Measurements from ENCODE around the gene ETV3L.

DNA sequence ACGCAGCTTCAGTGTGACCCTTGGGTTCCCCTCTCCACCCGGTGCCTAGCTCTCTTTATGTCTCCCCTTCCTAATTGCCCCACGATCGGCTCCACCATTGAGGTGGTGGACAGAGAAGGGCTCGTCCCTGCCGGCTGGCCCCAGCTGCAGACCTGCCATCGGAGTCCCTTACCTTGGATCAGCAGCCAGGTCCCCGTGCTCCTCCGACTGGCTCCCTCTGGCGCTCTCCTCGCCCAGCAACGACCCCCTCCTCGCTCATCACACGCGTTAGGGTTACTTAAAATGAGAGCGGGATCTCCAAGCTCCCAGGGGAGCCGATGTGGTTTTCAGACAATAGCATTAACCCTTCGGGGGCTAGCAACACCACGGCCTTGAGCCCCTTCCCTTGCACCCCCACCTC, 8.1 kb upstream of the ETV3L start:
- TF ChIP-seq, protein P1, sequence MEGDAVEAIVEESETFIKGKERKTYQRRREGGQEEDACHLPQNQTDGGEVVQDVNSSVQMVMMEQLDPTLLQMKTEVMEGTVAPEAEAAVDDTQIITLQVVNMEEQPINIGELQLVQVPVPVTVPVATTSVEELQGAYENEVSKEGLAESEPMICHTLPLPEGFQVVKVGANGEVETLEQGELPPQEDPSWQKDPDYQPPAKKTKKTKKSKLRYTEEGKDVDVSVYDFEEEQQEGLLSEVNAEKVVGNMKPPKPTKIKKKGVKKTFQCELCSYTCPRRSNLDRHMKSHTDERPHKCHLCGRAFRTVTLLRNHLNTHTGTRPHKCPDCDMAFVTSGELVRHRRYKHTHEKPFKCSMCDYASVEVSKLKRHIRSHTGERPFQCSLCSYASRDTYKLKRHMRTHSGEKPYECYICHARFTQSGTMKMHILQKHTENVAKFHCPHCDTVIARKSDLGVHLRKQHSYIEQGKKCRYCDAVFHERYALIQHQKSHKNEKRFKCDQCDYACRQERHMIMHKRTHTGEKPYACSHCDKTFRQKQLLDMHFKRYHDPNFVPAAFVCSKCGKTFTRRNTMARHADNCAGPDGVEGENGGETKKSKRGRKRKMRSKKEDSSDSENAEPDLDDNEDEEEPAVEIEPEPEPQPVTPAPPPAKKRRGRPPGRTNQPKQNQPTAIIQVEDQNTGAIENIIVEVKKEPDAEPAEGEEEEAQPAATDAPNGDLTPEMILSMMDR (IDR thresholded peaks at IDR 0.05; ENCODE audit: borderline replicate concordance, extremely low read depth, low read length, poor library complexity, severe bottlenecking): no peak
- no peak for TF ChIP-seq EZH2 (IDR thresholded peaks at IDR 0.05; ENCODE audit: borderline replicate concordance, low read depth, low read length, severe bottlenecking)

All from DND-41 (cell line).